NB4 (cell line): ENCODE measurements around the gene TAF11.

Experiments
- MAX ChIP-seq: IDR thresholded peaks from 2 replicates; pipeline ENCODE4 v1.6.1; 2011; ENCODE audit warnings: low read depth, low read length
- POLR2A ChIP-seq: IDR thresholded peaks from 2 replicates; pipeline ENCODE4 v1.6.1; 2011; ENCODE audit warnings: mild to moderate bottlenecking; ENCODE audit not compliant: insufficient read length; ENCODE audit errors: extremely low read depth

DNA sequence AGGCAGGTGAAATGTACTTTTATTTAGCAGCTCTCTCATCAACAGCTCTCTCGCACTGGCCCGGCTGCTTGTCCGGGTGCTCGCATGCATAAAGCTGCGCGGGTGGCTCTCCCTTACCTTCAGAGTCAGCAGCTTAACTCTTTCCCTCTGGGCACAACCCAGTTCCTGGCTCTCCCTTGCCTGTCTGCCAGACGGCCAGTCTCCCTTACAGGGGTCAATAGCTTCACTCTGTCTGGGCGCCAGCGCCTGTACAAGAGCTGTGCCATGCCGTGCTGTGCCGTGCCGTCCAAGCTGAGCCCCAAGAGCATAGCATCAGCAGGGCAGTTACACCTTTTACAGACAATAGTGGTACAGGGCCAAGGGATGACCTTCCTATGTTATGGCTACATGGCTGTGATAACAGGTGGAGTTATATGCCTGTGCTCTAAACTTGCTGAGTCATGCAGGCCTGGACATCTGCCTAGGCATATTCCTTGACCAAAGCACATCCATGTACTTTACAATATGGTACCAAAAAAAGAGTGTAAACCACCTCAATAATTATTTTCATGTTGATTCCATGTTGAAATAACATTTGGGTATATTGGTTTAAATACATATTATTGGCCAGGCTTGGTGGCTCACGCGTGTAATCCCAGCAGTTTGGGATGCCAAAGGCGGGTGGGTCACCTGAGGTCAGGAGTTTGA, 48.0 kb downstream of the TAF11 start:
- no peak for TF ChIP-seq POLR2A
- TF ChIP-seq MAX, result no peak
